ENCODE measurements around the gene CABLES2.

Gene CABLES2

GRCh38 chr20:62407221-62407992 is at the start of gene CABLES2:
CABLES2 (minus strand) TSS chr20:62407285; CDS start chr20:62407276, 9 bp downstream.
- DNase-seq: peak; percentile 90 to 91

- no peak for DNase-seq
Measured at GRCh38 chr20:62455929-62456328, 48.8 kb upstream of the CABLES2 start.

GRCh38 chr20:62454904-62455636 is 48.0 kb upstream of the CABLES2 start:
- DNase-seq: no peak

GRCh38 chr20:62453186-62453808 is 46.2 kb upstream of the CABLES2 start:
- no peak for DNase-seq

- DNase-seq: no peak
Measured at GRCh38 chr20:62452475-62453095, 45.5 kb upstream of the CABLES2 start.

- DNase-seq: no peak
Measured at GRCh38 chr20:62451970-62452369, 44.9 kb upstream of the CABLES2 start.

- no peak for DNase-seq
Measured at GRCh38 chr20:62451156-62451767, 44.2 kb upstream of the CABLES2 start.

- DNase-seq: no peak
Measured at GRCh38 chr20:62449951-62450691, 43.0 kb upstream of the CABLES2 start.

- DNase-seq: no peak
Measured at GRCh38 chr20:62448788-62449187, 41.7 kb upstream of the CABLES2 start.

- DNase-seq: no peak
Measured at GRCh38 chr20:62448038-62448437, 41.0 kb upstream of the CABLES2 start.

- no peak for DNase-seq
Measured at GRCh38 chr20:62446888-62447869, 40.1 kb upstream of the CABLES2 start.

GRCh38 chr20:62446481-62446880 is 39.4 kb upstream of the CABLES2 start:
- DNase-seq: no peak

- DNase-seq: no peak
Measured at GRCh38 chr20:62445553-62446340, 38.7 kb upstream of the CABLES2 start.

- no peak for DNase-seq
Measured at GRCh38 chr20:62444286-62444685, 37.2 kb upstream of the CABLES2 start.

- DNase-seq: no peak
Measured at GRCh38 chr20:62441987-62442539, 35.0 kb upstream of the CABLES2 start.

- DNase-seq: peak in 1 of 2 donors; percentile 1
Measured at GRCh38 chr20:62439218-62439617, 32.1 kb upstream of the CABLES2 start.

GRCh38 chr20:62437927-62438326 is 30.8 kb upstream of the CABLES2 start:
- DNase-seq: no peak

- DNase-seq: no peak
Measured at GRCh38 chr20:62437496-62437895, 30.4 kb upstream of the CABLES2 start.

GRCh38 chr20:62436692-62437091 is 29.6 kb upstream of the CABLES2 start:
- DNase-seq: no peak
